Stimulated activated CD8-positive, alpha-beta memory T cell treated with anti-CD3 and anti-CD28 coated beads, Interleukin-2, amount 100 ng/mL, for 48 hours (primary cell): ENCODE measurements around the gene CELA3A.

Experiments
- DNase-seq, 2 donors: peaks; one replicate each; pipeline ENCODE4 v3.0.0-alpha.2; 2020; ENCODE audit warnings: low read depth in 2 of 2

The CELA3A gene

DNA sequence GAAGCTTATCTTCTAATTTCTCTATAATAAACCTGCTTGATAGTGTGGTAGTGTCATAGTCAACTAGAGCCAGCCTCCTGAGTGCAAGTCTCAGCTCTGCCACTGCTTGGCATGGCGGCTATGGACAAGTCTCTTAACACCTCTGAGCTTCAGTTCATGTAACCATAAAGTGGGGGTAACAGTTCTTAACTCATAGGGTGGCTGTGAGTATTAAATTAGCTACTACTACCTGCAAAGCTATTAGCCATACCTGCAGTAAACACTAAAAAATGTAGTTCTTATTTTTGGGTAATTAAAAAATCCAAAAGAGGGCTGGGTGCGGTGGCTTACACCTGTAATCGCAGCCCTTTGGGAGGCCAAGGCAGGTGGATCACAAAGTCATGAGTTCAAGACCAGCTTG lies 48.9 kb downstream of the CELA3A start:
- no peak for DNase-seq

DNA sequence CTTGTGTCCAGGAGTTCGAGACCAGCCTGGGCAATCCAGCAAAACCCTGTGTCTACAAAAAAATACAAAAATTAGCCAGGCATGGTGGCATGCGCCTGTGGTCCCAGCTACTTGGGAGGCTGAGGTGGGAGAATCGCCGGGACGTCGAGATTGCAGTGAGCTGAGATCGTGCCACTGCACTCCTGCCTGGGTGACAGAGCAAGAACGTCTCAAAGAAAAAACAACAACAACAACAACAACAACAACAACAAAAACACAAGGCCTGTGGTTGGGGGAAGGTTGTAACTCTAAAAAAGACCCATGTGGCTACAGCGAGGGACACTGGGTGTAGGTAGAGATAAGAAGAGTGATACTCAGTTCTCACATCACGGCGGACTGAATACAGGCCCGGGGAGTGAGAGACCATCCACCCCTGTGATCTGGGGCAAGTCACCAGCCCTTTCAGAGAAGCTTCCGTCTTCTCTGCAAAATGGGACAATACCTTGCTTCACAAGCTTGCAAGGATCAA lies 50.2 kb downstream of the CELA3A start:
- no peak for DNase-seq

- DNase-seq, result peak; percentile 92 to 94
Measured at GRCh38 chr1:22052115-22053016, 50.9 kb downstream of the CELA3A start, which contains the start of gene CDC42. TSS of gene CDC42 (plus strand) at chr1:22052709. CDS start at chr1:22078479, 25,770 bp downstream.

DNA sequence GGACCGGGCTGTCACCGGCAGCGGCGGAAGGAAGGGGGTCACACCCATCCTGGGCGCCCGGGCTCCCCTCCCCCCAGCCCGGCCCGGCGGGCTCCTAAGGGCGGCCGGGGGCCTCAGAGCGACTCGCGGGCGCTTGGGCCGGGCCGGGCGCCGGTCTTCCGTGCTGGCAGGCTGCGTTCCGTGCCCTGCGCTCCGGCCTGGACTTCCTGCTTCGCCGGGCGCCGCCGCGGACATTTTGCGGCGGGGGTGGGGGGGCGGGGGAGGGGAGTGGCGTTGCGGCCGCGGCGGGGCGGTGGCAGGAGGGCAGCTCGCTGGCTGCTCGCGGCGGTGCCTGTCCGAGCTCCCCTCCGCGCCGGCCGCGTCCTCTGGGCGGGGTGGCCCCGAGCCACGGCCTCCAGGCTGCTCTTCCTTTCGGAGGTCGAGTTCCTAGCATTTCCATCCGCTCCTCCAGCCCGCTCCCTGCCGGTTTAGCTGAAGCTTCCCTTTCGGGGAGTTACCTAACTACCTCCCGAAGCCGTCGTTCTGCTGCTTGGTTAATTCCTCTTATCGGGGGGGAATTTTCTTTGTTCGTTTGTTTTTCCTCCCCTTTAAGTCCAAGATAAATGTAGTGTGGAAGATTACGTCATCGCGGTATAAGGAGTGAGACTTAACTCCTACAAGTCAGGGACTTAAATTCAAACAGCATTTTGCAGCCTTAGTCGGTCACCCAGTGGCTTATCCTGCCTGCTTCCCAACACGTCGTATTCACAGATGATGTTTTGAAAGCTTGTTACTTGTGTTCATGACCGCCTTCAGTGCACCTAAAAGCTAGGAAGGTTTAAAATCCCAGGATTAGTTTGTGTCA lies 51.8 kb downstream of the CELA3A start:
- DNase-seq, result peak in 1 of 2 donors; percentile 28

DNA sequence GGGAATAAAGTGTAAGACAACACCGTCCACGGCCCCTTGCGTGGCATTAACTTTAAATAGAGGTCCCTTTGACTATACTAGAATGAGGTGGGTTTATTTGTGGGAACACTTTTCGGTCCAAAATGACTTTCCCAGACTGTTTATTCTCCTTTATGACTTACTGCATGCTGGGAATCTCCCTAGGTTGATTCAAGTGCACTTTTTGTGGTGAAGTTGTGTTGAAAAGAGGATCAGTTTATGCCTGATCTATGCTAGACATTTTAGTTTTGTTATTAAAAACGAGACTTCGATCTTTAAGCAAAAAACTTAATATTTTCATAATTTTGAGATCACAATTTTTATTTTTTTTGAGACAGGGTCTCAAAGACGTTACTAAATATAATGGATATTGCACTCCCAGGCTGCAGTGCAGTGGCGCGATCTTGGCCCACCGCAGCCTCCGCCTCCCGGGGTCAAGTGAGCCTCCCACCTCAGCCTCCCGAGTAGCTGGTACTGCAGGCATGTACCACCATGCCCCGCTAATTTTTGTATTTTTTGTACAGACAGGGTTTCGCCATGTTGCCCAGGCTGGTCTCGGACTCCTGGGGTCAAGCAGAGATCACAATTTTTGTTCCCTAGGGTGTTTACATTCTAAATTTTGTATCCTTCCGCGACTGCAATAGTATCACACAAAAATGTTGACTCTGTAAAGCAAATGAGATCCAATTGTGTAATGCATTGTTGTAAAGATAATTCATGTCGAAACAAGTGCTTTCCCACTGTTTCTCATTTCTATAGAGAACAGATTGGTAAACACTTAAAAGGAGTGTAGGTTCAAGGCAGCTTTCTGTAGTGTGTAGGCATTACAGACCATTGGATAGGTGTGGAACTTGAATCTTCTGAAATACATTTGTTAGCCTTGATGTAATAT lies 52.7 kb downstream of the CELA3A start:
- DNase-seq, result no peak

DNA sequence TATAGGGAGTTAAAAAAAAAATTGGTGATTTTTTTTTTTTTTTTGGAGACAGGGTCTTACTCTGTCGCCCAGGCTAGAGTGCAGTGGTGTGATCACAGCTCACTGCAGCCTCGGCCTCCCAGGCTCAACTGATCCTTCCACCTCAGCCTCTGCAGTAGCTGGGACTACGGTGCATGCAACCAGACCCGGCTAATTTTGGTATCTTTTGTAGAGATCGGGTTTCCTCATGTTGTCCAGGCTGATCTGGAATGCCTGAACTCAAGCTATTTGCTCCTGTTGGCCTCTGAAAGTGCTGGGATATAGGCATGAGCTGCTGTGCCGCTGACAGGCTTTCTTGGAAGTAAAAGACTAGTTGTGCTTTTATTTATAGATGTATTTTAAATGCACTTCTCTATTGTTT lies 54.0 kb downstream of the CELA3A start:
- no peak for DNase-seq

GRCh38 chr1:22056043-22056442 lies 54.6 kb downstream of the CELA3A start:
- no peak for DNase-seq

GRCh38 chr1:22056936-22057335 lies 55.5 kb downstream of the CELA3A start:
- DNase-seq, result no peak

DNA sequence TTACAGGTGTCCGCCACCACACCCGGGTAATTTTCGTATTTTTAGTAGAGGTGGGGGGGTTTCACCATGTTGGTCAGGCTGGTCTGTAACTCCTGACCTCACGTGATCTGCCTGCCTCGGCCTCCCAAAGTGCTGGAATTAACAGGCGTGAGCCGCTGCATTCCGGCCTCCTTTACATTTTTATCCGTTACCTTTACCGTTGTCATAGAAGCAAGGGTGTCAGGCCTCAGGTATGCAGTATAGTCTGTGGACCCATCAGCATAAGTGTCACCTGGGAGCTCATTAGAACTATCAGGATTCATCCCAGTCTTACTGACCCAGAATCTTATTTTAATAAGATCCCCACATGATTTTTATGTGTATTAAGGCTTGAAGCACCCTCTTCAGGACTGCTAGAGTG lies 56.4 kb downstream of the CELA3A start:
- DNase-seq, result no peak
